Naive thymus-derived CD4-positive, alpha-beta T cell (primary cell): ENCODE results near the gene NEDD4L. TPM values are rescaled to one million over a fixed set of nuclear protein-coding genes. Genes with fewer than 3 reads are reported as not detected.

Source experiments
- ATAC-seq: fragments of 150-1000 bp; cut with Tn5 transposase; 2 replicates; pipeline ENCODE4 v1.10.0; 2021; ENCODE audit warnings: mild to moderate bottlenecking, moderate library complexity
- CTCF ChIA-PET: fragments of 350-600 bp; sonication (Branson Sonifier 250); formaldehyde crosslinking; loops from one replicate; lab custom pipeline; 2021; ENCODE audit warnings: antibody characterized with exemption; lab: Charles Lee
- POLR2A ChIA-PET: fragments of 350-600 bp; sonication (Branson Sonifier 250); formaldehyde crosslinking; loops from one replicate; lab custom pipeline; 2021; ENCODE audit warnings: antibody characterized with exemption, inconsistent platforms; lab: Charles Lee
- DNase-seq, 9 donors: peaks; one replicate each; pipeline versions ENCODE4 v3.0.0 to v3.0.0-alpha.2; 2020 to 2022; ENCODE audit warnings: mixed read lengths in 1 of 9
- H3K27ac ChIP-seq: one replicate; pipeline ENCODE4 v1.7.0; 2013; ENCODE audit warnings: mild to moderate bottlenecking, low read depth, low read length, moderate library complexity
- H3K27me3 ChIP-seq, 2 donors: one replicate each; pipeline ENCODE4 v1.7.0; 2013; ENCODE audit warnings: low read length in 2 of 2, mild to moderate bottlenecking in 2 of 2, moderate library complexity in 2 of 2; ENCODE audit not compliant: control insufficient read depth in 2 of 2, insufficient read depth in 2 of 2
- H3K36me3 ChIP-seq, 3 experiments: 1 replicate in 2 of 3; 2 replicates in 1 of 3; pipeline ENCODE4 v1.7.0; 2013; ENCODE audit warnings: low read length in 3 of 3, mild to moderate bottlenecking in 3 of 3, moderate library complexity in 1 of 3; ENCODE audit not compliant: insufficient read depth in 3 of 3, control insufficient read depth in 2 of 3
- H3K4me1 ChIP-seq, 2 donors: one replicate each; pipeline ENCODE4 v1.7.0; 2013; ENCODE audit warnings: low read length in 2 of 2, mild to moderate bottlenecking in 2 of 2, moderate library complexity in 1 of 2; ENCODE audit not compliant: control insufficient read depth in 2 of 2, insufficient read depth in 2 of 2
- H3K4me3 ChIP-seq: 2 replicates; pipeline ENCODE4 v1.7.0; 2013; ENCODE audit warnings: mild to moderate bottlenecking, low read length
- H3K9me3 ChIP-seq, 3 experiments: 1 replicate in 2 of 3; 2 replicates in 1 of 3; pipeline ENCODE4 v1.7.0; 2013; ENCODE audit warnings: low read length in 3 of 3; ENCODE audit not compliant: control insufficient read depth in 2 of 3
- H3K27ac Mint-ChIP-seq, 9 donors: one replicate each; pipeline ENCODE4 v1.8.0; 2020 to 2022; ENCODE audit warnings: mixed read lengths in 9 of 9, mild to moderate bottlenecking in 8 of 9, moderate library complexity in 5 of 9, inconsistent platforms in 2 of 9
- H3K27me3 Mint-ChIP-seq, 5 donors: one replicate each; pipeline ENCODE4 v1.8.0; 2021 to 2022; ENCODE audit warnings: mixed read lengths in 5 of 5, mild to moderate bottlenecking in 1 of 5
- H3K36me3 Mint-ChIP-seq, 5 donors: one replicate each; pipeline ENCODE4 v1.8.0; 2020 to 2022; ENCODE audit warnings: mixed read lengths in 5 of 5, mild to moderate bottlenecking in 3 of 5, inconsistent platforms in 1 of 5
- H3K4me1 Mint-ChIP-seq, 7 donors: one replicate each; pipeline ENCODE4 v1.8.0; 2020 to 2022; ENCODE audit warnings: mixed read lengths in 7 of 7, mild to moderate bottlenecking in 3 of 7, inconsistent platforms in 1 of 7
- H3K4me3 Mint-ChIP-seq, 10 donors: one replicate each; pipeline ENCODE4 v1.8.0; 2020 to 2022; ENCODE audit warnings: mild to moderate bottlenecking in 10 of 10, mixed read lengths in 10 of 10, moderate library complexity in 6 of 10, inconsistent platforms in 2 of 10
- H3K9me3 Mint-ChIP-seq, 11 donors: one replicate each; pipeline ENCODE4 v1.8.0; 2020 to 2022; ENCODE audit warnings: mixed read lengths in 11 of 11, mild to moderate bottlenecking in 4 of 11, inconsistent platforms in 1 of 11, moderate library complexity in 1 of 11
- intact Hi-C, 2 donors: fragments of 100-400 bp; cut with micrococcal nuclease; formaldehyde crosslinking; loops; one replicate each; pipeline ENCODE4 v1.15.1; 2023
- polyA plus RNA-seq, 2 donors: library from polyadenylated mRNA; unstranded; fragments of 300-500 nt; fragmentation: Illumina TruSeq; gene quantifications; one replicate each; pipeline ENCODE4 v1.2.3, GENCODE V29; 2021
- total RNA-seq, 6 experiments: library from RNA in 5 of 6; stranded (reverse) in 5 of 6; gene quantifications; 1 replicate in 5 of 6; 2 replicates in 1 of 6; pipeline ENCODE4 v1.2.3 and lab custom pipeline; 2021 to 2026

Gene NEDD4L
- total and polyA plus RNA-seq, 7 experiments from 2014 or later: 1.1 to 10.3 (median 4.2) TPM

DNA sequence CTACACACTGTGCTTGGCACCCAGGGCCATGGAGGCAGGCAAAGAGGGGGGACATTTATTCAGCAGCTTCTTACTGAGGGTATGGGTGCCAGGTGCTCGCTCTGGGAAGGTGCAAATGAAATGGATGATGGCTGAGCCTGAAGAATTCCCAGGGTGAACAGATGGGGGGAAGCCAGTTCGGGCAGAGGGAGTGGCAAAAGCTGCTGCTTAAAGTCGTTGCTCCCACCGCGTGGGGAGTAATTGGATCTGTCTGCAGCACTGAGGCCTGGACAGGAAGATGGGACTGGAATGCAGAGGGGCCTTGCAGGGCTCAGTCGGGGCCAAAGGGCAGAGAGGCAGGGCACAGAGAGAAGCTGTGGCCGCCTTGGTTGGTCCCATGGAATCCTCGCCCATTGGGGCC, 51.2 kb downstream of the NEDD4L start:
- Histone ChIP-seq H3K27me3 (no peaks in the 10 kb centered on the region), H3K9me3 (no peaks in the 10 kb centered on the region), H3K4me3 (no peak overlapping the region), H3K36me3 (no peaks in the 10 kb centered on the region), H3K4me1 (no peaks in the 10 kb centered on the region), H3K27ac (no peak overlapping the region)
- Mint-ChIP-seq H3K27ac (no peak overlapping the region), H3K27me3 (peaks cover 0 to 7% (median 0%) of the 10 kb centered on the region in 5 donors), H3K4me1 (peaks cover 0 to 4% (median 0%) of the 10 kb centered on the region in 7 donors), H3K4me3 (no peak overlapping the region), H3K9me3 (peaks cover 0 to 2% (median 0%) of the 10 kb centered on the region in 11 donors), H3K36me3 (no peaks in the 10 kb centered on the region)
- POLR2A ChIA-PET: no interaction called here
- no peak for DNase-seq
- CTCF ChIA-PET: no interaction called here
- intact Hi-C loops: no loop called here
- no peak for ATAC-seq

GRCh38 chr18:58095655-58096054, 51.6 kb downstream of the NEDD4L start:
- Histone ChIP-seq H3K36me3 (no peaks in the 10 kb centered on the region), H3K9me3 (no peaks in the 10 kb centered on the region), H3K27me3 (no peaks in the 10 kb centered on the region), H3K4me1 (no peaks in the 10 kb centered on the region), H3K27ac (no peak overlapping the region), H3K4me3 (no peak overlapping the region)
- intact Hi-C loops: no loop called here
- H3K27ac Mint-ChIP-seq: no peak overlapping the region
- H3K36me3 Mint-ChIP-seq: no peaks in the 10 kb centered on the region
- H3K4me3 Mint-ChIP-seq: no peak overlapping the region
- ChIA-PET POLR2A (no interaction called here), CTCF (interaction anchor here (0.6 kb wide), 1 partner anchor 106 kb away, joined by 3 read pairs; no protein-coding TSS in a partner anchor)
- peaks cover 0 to 7% (median 0%) of the 10 kb centered on the region in 5 donors for H3K27me3 Mint-ChIP-seq
- H3K4me1 Mint-ChIP-seq: peaks cover 0 to 4% (median 0%) of the 10 kb centered on the region in 7 donors
- no peak for ATAC-seq
- H3K9me3 Mint-ChIP-seq: peaks cover 0 to 2% (median 0%) of the 10 kb centered on the region in 11 donors
- no peak for DNase-seq

DNA sequence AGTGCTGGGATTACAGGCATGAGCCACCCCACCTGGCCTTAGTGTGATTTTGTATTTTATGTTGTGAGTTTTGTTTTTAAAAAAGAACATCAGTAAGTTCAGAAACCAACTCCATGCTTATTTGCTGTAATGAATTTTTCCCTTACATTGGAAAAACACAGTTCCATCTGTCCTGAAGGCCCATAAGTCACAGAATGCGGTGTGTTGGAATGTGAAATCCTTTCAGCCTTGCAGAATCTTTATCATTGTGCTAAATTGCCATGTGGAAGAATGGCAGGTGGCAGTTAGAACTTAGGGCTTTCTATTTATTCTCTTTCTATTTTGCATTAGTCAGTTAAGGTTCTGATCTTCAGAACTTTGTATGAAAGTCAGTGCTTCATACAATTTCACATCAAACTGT, 52.6 kb downstream of the NEDD4L start:
- H3K9me3 ChIP-seq: no peaks in the 10 kb centered on the region
- ChIA-PET POLR2A (no interaction called here), CTCF (no interaction called here)
- H3K4me3 ChIP-seq: no peak overlapping the region
- no peak overlapping the region for H3K27ac ChIP-seq
- Mint-ChIP-seq H3K4me1 (peaks cover 0 to 4% (median 0%) of the 10 kb centered on the region in 7 donors), H3K27ac (no peak overlapping the region), H3K36me3 (no peaks in the 10 kb centered on the region), H3K9me3 (peaks cover 0 to 2% (median 0%) of the 10 kb centered on the region in 11 donors), H3K4me3 (no peak overlapping the region), H3K27me3 (peaks cover 0 to 7% (median 0%) of the 10 kb centered on the region in 5 donors)
- ATAC-seq (no peak), DNase-seq (no peak)
- H3K27me3 ChIP-seq: no peaks in the 10 kb centered on the region
- no peaks in the 10 kb centered on the region for H3K4me1 ChIP-seq
- no peaks in the 10 kb centered on the region for H3K36me3 ChIP-seq
- intact Hi-C loops: no loop called here

- CTCF ChIA-PET: no interaction called here
- no peak for ATAC-seq
- intact Hi-C loops: no loop called here
- Histone ChIP-seq H3K27ac (no peak overlapping the region), H3K36me3 (no peaks in the 10 kb centered on the region), H3K4me1 (no peaks in the 10 kb centered on the region), H3K9me3 (no peaks in the 10 kb centered on the region), H3K27me3 (no peaks in the 10 kb centered on the region), H3K4me3 (no peak overlapping the region)
- no peaks in the 10 kb centered on the region for H3K36me3 Mint-ChIP-seq
- DNase-seq: no peak
- POLR2A ChIA-PET: no interaction called here
- no peaks in the 10 kb centered on the region for H3K4me1 Mint-ChIP-seq
- H3K27me3 Mint-ChIP-seq: peaks cover 0 to 7% (median 0%) of the 10 kb centered on the region in 5 donors
- H3K4me3 Mint-ChIP-seq: no peak overlapping the region
- peaks cover 0 to 2% (median 0%) of the 10 kb centered on the region in 11 donors for H3K9me3 Mint-ChIP-seq
- no peak overlapping the region for H3K27ac Mint-ChIP-seq
Observed at GRCh38 chr18:58097121-58097906, 53.3 kb downstream of the NEDD4L start.

DNA sequence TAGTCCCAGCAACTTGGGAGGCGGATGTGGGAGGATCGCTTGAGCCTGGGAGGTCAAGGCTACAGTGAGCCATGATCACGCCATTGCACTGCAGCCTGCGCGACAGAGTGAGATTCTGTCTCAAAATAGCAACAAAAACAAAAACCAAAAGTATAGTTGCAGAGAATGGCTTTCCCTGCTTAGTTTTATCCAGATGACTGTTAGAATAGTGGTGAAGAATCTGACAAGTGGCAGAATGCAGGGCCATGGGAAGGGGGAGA, 53.8 kb downstream of the NEDD4L start:
- ATAC-seq (no peak), DNase-seq (no peak)
- no peaks in the 10 kb centered on the region for H3K36me3 ChIP-seq
- H3K9me3 ChIP-seq: no peaks in the 10 kb centered on the region
- no peaks in the 10 kb centered on the region for H3K36me3 Mint-ChIP-seq
- peaks cover 0 to 7% (median 0%) of the 10 kb centered on the region in 5 donors for H3K27me3 Mint-ChIP-seq
- no peak overlapping the region for H3K4me3 ChIP-seq
- H3K27me3 ChIP-seq: no peaks in the 10 kb centered on the region
- intact Hi-C loops: no loop called here
- ChIA-PET CTCF (no interaction called here), POLR2A (no interaction called here)
- no peak overlapping the region for H3K27ac Mint-ChIP-seq
- H3K27ac ChIP-seq: no peak overlapping the region
- no peaks in the 10 kb centered on the region for H3K4me1 Mint-ChIP-seq
- H3K4me1 ChIP-seq: no peaks in the 10 kb centered on the region
- H3K4me3 Mint-ChIP-seq: no peak overlapping the region
- peaks cover 0 to 2% (median 0%) of the 10 kb centered on the region in 11 donors for H3K9me3 Mint-ChIP-seq

GRCh38 chr18:58098706-58099105, 54.7 kb downstream of the NEDD4L start:
- Histone ChIP-seq H3K36me3 (no peaks in the 10 kb centered on the region), H3K4me1 (no peaks in the 10 kb centered on the region), H3K27ac (no peak overlapping the region), H3K27me3 (no peaks in the 10 kb centered on the region), H3K9me3 (no peaks in the 10 kb centered on the region), H3K4me3 (no peak overlapping the region)
- ChIA-PET CTCF (no interaction called here), POLR2A (interaction anchor here (0.6 kb wide), 1 partner anchor 224 kb away, joined by 3 read pairs; no protein-coding TSS in a partner anchor)
- Mint-ChIP-seq H3K27me3 (peaks cover 0 to 11% (median 5%) of the 10 kb centered on the region in 5 donors), H3K4me3 (no peak overlapping the region), H3K9me3 (peaks cover 0 to 2% (median 0%) of the 10 kb centered on the region in 11 donors), H3K36me3 (no peaks in the 10 kb centered on the region), H3K27ac (no peak overlapping the region), H3K4me1 (peaks cover 0 to 4% (median 2%) of the 10 kb centered on the region in 7 donors)
- no peak for ATAC-seq
- DNase-seq: no peak
- intact Hi-C loops: no loop called here

- Mint-ChIP-seq H3K27me3 (peaks cover 10 to 14% (median 11%) of the 10 kb centered on the region in 5 donors), H3K36me3 (no peaks in the 10 kb centered on the region), H3K4me1 (peaks cover 0 to 11% (median 3%) of the 10 kb centered on the region in 7 donors), H3K27ac (no peak overlapping the region), H3K4me3 (no peak overlapping the region), H3K9me3 (peaks cover 0 to 3% (median 0%) of the 10 kb centered on the region in 11 donors)
- H3K9me3 ChIP-seq: no peaks in the 10 kb centered on the region
- no peaks in the 10 kb centered on the region for H3K27me3 ChIP-seq
- H3K4me1 ChIP-seq: no peaks in the 10 kb centered on the region
- DNase-seq: no peak
- ChIA-PET POLR2A (no interaction called here), CTCF (no interaction called here)
- no peak for ATAC-seq
- H3K27ac ChIP-seq: no peak overlapping the region
- H3K36me3 ChIP-seq: no peaks in the 10 kb centered on the region
- intact Hi-C loops: no loop called here
- no peak overlapping the region for H3K4me3 ChIP-seq
Observed at GRCh38 chr18:58100154-58100553, 56.1 kb downstream of the NEDD4L start.
